Hematopoietic multipotent progenitor cell treated with erythropoietin and hydrocortisone succinate and interleukin-3 and kit ligand, for 15 days (in vitro differentiated cells): ENCODE measurements around the gene ATP5MK.
A peak's percentile ranks its signal among the peaks of the same experiment; 100 is the strongest.
"Not testable (repeated sequence)": the region's sequence is repeated elsewhere in the genome, so short reads cannot be mapped to it uniquely, and the experiment has no call there.

Source experiments
- DNase-seq: peaks from one replicate; pipeline ENCODE4 v3.0.0-alpha.2; 2015; ENCODE audit warnings: low spot score

Gene ATP5MK, protein sequence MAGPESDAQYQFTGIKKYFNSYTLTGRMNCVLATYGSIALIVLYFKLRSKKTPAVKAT

DNA sequence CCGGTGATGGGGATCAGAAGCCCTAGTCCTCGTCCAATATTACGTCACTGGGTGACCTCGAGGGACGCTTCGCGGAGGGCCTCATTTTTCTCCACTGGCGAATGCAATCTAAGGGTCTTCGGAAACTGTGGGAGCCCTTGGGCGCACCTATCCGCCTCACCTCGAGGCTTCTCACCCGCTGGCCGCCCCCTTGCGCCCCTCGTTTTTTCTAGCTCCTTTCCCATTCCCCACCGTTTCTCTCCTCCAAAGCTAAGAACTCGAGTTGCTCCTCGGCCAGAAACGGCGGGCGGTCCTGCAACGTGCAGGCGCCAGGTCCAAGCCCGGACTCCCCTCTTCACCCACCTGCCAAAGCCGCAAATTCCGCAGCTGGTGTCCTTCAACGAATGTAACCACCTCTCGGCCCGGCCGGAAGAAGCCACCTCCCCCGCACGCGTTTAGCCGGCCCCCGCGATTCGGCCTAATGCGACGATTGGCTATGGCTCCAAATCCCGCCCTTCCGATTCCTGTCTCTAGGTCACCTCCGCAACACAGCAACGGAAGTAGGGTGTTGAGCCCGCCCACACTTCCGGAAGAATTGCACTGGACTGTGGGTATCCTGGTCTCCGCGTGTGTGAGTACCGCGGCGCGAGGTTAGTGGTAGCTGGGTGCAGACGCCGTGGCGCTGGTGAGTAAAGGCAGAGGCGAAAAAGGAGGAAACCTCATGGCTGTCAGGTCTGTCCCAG lies at the start of gene ATP5MK, which contains the start of gene PDCD11:
Gene ATP5MK (minus strand): TSS at position 409 of the 722 bp plus-strand sequence. CDS start 4,018 bp downstream, outside the sequence.
Gene PDCD11 (plus strand): TSS at position 560 of the 722 bp plus-strand sequence. CDS start 1,801 bp downstream, outside the sequence.
- DNase-seq, result peak; percentile 99

GRCh38 chr10:103445366-103445765 lies 49.1 kb upstream of the ATP5MK start:
- DNase-seq, result no peak

DNA sequence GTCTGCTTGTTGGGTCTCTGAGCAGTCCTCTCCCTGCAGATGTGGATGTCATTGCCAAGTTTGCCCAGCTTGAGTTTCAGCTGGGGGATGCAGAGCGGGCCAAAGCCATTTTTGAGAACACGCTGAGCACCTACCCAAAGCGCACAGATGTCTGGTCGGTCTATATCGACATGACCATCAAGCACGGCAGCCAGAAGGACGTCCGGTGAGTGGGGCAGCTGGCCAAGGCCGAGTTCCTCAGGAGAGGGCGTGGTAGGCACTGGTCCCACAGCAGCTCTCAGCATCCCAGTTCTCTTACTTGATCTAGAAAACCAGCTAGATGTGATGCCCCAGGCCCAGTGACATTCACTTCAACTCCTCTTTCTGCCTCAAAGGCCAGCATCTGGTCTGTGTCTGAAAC lies 48.2 kb upstream of the ATP5MK start:
- DNase-seq, result no peak

GRCh38 chr10:103443475-103444185 lies 47.4 kb upstream of the ATP5MK start:
- no peak for DNase-seq

GRCh38 chr10:103442031-103442461 lies 45.8 kb upstream of the ATP5MK start:
- DNase-seq, result no peak

GRCh38 chr10:103441611-103442010 lies 45.3 kb upstream of the ATP5MK start:
- no peak for DNase-seq

- no peak for DNase-seq
Observed at GRCh38 chr10:103441206-103441605, 44.9 kb upstream of the ATP5MK start.

DNA sequence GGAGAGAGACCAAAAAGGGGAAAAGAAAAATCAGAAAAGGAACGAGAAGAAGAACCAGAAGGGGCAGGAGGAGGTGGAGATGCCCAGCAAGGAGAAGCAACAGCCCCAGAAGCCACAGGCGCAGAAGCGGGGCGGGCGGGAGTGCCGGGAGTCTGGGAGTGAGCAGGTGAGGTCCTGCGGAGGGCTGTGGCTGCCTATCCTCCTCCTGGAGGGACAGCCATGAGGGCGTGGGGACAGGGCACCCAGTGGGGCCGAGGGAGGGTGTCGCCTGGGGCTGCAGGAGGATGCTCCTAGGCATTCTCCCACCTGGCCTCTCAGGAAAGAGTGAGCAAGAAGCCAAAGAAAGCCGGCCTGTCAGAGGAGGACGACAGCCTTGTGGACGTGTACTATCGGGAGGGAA lies 44.1 kb upstream of the ATP5MK start:
- DNase-seq, result no peak

GRCh38 chr10:103439776-103440175 lies 43.5 kb upstream of the ATP5MK start:
- DNase-seq, result no peak

- DNase-seq, result no peak
Observed at GRCh38 chr10:103433858-103434257, 37.6 kb upstream of the ATP5MK start.

DNA sequence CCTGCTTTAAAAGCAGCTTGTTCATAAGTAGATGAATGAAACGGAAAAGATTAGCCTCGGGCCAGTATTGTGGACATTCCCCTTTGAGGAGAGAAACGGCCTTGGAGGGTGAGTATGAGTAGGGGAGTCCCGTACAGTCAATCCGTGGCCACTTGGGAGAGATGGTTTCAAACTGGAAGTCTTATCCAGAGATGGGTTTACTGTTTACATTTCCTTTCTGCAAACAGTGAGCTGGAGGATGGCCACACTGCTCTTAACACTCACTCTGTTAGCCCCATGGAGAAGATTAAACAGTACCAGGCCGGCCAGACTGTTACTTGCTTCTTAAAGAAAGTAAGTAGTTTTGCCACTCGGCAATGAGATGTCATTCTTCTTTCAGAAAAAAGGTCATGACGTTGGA lies 35.6 kb upstream of the ATP5MK start:
- DNase-seq, result no peak

DNA sequence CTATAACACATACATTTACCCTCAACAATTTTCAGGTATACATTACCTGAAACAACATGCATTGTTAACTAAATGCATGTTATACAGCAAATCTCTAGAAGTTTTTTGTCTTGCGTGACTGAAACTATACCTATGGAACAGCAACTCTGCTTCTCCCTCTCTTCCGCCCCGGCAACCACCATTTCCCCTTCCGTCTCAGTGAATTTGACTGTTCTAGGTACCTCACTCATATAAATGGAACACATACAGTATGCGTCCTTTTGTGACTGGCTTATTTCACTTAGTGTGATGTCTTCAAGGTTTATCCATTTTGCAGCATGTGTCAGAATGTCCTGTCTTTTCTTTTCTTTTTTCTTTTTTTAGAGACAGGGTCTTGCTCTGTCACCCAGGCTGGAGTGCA lies 33.4 kb upstream of the ATP5MK start:
- DNase-seq, result no peak

DNA sequence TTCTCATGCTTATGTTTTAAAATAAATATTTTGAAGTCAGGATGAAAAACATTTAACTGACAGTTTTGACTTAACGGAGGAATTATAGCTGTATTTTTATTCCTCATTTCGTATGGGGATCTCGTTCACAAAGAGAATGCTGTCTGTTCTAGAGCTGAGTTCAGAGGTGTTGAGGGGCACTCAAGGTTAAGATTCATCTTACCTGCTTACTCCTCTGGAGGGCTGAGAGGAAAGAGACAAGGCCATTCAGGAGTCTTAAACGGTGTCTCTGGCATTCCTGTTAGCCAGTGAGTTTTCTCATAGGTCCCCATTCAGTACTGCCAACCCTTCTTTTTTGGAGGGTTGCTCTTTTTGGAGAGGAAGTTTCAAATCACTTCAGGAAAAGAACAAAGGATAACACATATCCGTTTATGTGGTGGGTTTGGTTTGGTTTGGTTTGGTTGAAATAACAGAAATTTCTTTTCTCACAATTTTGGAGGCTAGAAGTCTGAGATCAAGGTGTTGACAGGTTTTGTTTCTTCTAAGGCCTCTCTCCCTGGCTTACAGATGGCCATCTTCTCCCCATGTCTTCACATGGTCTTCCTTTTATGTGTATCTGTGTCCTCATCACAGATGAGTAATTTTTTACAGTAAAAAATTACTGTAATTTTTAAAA lies 32.8 kb upstream of the ATP5MK start:
- DNase-seq, result no peak

GRCh38 chr10:103427866-103428265 lies 31.6 kb upstream of the ATP5MK start:
- DNase-seq, result no peak

GRCh38 chr10:103423748-103424147 lies 27.5 kb upstream of the ATP5MK start:
- no peak for DNase-seq

DNA sequence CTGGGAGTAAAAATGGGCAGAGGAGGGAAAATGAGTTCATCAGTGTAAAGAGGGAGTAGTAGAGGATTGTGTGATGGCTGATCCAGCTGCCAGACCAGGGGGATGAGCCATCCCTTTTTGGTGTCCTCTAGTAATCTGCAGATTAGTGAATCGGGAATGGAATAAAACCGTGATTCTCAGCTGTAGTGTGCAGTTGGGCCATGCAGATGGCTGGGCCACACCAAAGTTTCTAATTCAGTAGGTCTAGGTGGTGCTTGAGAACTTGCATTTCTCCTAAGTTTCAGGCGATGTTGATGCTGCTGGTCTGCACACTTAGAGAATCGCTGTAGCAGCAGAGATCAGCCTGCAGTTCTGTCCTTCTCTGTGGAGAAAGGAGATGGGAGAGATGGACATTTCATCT lies 22.8 kb upstream of the ATP5MK start:
- DNase-seq, result no peak

GRCh38 chr10:103417601-103418000 lies 21.3 kb upstream of the ATP5MK start:
- no peak for DNase-seq

GRCh38 chr10:103417148-103417469 lies 20.8 kb upstream of the ATP5MK start:
- DNase-seq, result not testable (repeated sequence)

GRCh38 chr10:103416436-103417147 lies 20.3 kb upstream of the ATP5MK start:
- peak; percentile 57 for DNase-seq

DNA sequence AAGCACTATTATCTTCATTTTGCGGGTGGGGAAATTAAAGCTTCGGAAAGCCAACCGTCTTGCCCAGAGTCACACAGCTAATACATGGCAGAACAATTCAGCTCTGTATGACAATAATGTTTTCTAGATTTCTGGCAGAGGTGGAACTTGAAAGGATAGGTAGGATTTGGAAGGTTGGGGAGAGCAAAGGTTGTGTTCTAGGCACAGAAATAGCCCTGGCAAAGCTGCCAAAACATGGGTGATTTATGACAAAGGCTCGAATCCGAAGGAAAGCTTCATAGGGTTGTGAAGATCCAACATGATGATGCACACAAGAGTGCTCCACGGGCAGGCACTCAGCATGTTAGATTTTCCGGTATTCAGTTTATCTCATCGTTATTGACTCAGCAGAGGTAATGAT lies 19.3 kb upstream of the ATP5MK start:
- DNase-seq, result no peak

GRCh38 chr10:103413564-103413963 lies 17.3 kb upstream of the ATP5MK start:
- no peak for DNase-seq

DNA sequence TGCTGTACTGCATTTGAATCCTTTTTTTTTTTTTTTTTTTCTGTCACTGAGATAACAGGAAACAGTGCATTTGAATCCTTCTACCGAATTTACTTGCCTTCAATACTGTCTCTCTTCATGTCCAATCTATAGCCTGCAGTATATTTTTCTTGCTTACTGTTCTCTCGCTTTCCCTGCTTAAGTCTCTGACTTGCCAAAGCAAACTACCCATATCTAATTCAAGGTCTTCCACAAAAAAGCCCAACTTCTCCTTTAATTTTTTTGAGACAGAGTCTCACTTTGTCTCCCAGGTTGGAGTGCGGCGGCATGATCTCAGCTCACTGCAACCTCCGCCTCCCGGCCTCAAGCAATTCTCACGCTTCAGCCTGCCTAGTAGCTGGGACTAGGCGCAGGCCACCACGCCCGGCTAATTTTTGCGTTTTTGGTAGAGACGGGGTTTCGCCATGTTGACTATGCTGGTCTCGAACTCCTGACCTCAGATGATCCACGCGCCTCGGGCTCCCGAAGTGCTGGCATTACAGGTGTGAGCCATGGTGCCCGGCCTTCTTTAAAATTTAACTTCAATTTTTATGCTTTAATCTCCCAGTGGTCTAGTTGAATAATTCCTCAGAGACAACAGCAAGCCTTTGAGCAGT lies 1.0 kb upstream of the ATP5MK start:
- no peak for DNase-seq
